IPS-18c (cell line): ENCODE data around the gene DNAH17.

Source experiments
- H3K4me3 ChIP-seq: 2 replicates; pipeline ENCODE4 v1.7.0; 2013; ENCODE audit warnings: low read depth, mild to moderate bottlenecking, low read length, moderate library complexity; ENCODE audit not compliant: insufficient read depth
- H3K9me3 ChIP-seq: one replicate; pipeline ENCODE4 v1.6.1; 2013; ENCODE audit warnings: mild to moderate bottlenecking, low read length, moderate library complexity; ENCODE audit not compliant: control insufficient read depth, insufficient read depth

The DNAH17 gene

DNA sequence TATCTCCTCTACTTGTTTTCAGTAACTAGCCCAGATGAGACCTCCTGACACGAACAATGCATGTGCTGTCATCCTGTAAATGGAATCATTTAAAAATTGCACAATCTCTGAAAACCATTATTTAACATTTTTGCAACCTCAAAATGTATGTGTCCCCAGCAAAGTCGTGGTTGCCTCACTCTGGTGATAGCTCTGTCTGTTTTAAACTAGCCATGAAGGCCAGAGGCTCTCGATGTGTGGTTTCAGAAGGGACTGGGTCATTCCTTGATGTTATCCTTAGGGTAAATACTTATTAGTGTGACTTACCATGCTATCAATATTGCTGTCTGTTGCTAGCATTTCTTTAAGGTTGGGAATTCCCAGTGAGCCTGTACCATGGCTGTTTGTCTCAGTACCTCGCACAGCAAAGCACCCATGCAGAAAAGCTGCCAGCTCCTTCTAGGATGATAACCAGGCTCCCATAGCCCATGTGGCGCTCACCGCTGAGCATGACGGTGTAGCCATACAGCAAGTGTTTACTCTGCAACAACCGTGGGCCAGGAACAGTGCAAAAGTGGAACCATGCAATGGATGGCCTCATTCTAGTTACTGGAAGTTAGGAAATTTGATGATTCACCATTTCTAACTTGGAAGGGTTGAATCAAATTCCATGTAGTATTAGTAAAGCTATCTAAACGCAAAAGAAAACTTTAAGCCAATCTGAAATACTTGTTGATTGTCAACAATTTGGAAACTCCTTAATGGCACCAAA lies 201.6 kb downstream of the DNAH17 start:
- no peaks in the 10 kb centered on the region for H3K9me3 ChIP-seq
- no peak overlapping the region for H3K4me3 ChIP-seq

DNA sequence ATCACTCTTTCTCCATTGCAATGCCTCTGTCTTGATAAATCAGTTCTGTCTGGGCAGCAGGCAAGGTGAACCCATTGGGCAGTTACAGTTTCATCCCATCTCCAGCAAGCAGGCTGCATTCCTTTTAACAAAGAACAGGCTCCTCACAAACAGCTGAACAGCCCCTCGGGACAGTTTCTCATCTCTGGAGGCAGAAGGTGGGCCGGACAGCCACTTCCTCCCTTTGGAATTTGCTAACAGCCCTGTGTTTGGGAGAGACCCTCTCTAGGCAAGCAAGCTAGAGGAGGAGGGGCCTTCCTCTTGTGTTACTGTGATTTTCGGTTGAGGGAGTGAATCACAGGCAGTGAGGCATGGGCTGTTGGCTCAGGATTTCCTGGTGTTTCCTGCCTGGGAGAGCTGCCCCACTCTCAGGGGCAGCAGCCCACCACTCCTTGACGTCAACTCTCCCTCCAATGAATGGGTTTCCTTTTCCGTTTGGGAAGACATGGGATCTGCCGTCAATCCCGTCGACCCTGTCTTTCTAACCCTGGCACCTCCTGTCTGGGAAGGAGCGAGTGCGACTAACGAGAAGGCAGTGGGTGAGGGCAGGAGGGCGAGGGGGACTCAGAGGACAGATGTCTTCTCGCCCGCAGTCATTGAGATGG lies 202.4 kb downstream of the DNAH17 start:
- H3K9me3 ChIP-seq = no peaks in the 10 kb centered on the region
- H3K4me3 ChIP-seq = no peak overlapping the region

DNA sequence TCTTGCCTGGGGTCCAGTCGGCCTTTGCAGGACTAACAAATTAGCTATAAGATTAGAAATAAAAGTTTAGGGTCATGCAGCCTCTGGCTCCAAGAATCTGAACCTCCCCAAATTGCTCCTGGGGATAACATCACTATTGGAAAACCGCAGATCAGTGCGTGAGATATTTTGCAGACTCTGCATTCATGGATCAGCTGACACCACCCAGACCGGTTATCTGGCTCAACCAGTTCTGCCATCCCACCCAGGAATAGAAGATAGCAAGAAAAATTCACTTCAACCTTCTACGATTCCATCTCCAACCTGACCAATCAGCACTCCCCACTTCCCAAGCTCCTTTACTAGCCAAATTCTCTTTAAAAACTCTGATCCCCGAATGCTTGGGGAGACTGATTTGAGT lies 203.0 kb downstream of the DNAH17 start:
- no peak overlapping the region for H3K4me3 ChIP-seq
- no peaks in the 10 kb centered on the region for H3K9me3 ChIP-seq
